Subcutaneous abdominal adipose tissue (tissue), 5 donors: ENCODE data around the gene SYNE2.

Experiments used
- H3K27ac ChIP-seq: one replicate; pipeline ENCODE4 v1.7.0; 2013; ENCODE audit warnings: low read depth, mild to moderate bottlenecking, inconsistent platforms, low read length, moderate library complexity
- H3K27me3 ChIP-seq, 5 donors: one replicate each; pipeline ENCODE4 v1.7.0; 2013; ENCODE audit warnings: low read length in 5 of 5, inconsistent platforms in 1 of 5; ENCODE audit not compliant: control insufficient read depth in 5 of 5, insufficient read depth in 4 of 5
- H3K36me3 ChIP-seq, 5 donors: one replicate each; pipeline ENCODE4 v1.7.0; 2013; ENCODE audit warnings: low read length in 5 of 5; ENCODE audit not compliant: control insufficient read depth in 5 of 5, insufficient read depth in 5 of 5
- H3K4me1 ChIP-seq, 5 donors: one replicate each; pipeline ENCODE4 v1.7.0; 2013; ENCODE audit warnings: low read length in 5 of 5, mild to moderate bottlenecking in 3 of 5, moderate library complexity in 1 of 5; ENCODE audit not compliant: control insufficient read depth in 5 of 5, insufficient read depth in 5 of 5
- H3K4me3 ChIP-seq, 5 donors: one replicate each; pipeline ENCODE4 v1.7.0; 2013; ENCODE audit warnings: low read length in 5 of 5, low read depth in 1 of 5
- H3K9ac ChIP-seq, 5 donors: one replicate each; pipeline ENCODE4 v1.7.0; 2013; ENCODE audit warnings: low read length in 5 of 5, mild to moderate bottlenecking in 4 of 5, moderate library complexity in 3 of 5
- H3K9me3 ChIP-seq, 5 donors: one replicate each; pipeline ENCODE4 v1.7.0; 2013; ENCODE audit warnings: low read length in 5 of 5; ENCODE audit not compliant: control insufficient read depth in 5 of 5
- donor health status: healthy.
- donor health status: healthy.
- donor health status: healthy.
- donor health status: healthy.
- donor health status: healthy.

The SYNE2 gene

DNA sequence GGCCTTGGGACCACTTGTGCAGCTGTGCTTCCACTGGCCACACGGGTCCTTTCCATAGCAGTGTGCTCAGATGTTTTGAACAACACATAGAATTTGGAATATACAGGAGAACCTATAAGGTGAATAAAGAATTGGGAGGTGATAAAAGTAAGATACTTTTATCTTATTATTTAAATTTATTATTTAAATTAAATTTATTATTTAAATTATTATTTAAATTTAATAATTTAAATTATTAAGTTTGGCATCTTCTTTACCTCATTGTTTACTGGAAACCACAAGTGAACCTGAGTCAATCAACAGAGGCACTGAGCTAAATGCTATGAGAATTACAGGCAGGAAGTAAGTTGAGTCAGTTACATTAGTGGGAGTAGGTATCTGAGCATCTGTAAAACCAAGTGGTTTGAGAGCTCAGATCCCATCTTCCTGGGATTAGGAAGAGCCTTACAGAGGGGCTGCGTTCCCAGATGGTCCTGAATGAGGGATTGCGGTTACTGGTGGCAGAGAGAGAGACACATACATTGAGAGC is 338.2 kb downstream of the SYNE2 start:
- Histone ChIP-seq H3K36me3 (peaks cover 0 to 38% (median 28%) of the 10 kb centered on the region in 5 donors), H3K27ac (no peak overlapping the region), H3K4me1 (peaks cover 0 to 10% (median 2%) of the 10 kb centered on the region in 5 donors), H3K9me3 (no peaks in the 10 kb centered on the region), H3K27me3 (no peaks in the 10 kb centered on the region), H3K4me3 (no peak overlapping the region), H3K9ac (no peak overlapping the region)

DNA sequence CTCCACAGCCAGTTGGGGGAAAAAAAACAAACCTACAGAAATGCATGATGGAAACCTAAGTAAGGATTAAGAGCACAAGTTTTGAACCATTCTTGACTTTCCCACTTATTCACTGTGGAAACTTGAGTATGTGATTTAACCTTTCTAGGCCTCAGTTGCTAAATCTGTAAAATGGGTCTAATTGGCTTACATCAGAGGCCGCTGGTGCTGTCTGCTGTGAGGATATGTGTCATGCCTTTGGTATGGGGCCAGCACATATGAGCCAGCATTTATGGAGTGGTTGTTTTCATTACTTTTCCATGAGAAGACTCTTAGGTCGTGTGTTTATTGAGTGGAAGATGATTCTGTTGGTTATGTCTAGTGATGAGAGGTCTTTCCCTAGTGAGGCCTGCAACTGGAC is 339.0 kb downstream of the SYNE2 start:
- H3K36me3 ChIP-seq: peaks cover 0 to 31% (median 22%) of the 10 kb centered on the region in 5 donors

DNA sequence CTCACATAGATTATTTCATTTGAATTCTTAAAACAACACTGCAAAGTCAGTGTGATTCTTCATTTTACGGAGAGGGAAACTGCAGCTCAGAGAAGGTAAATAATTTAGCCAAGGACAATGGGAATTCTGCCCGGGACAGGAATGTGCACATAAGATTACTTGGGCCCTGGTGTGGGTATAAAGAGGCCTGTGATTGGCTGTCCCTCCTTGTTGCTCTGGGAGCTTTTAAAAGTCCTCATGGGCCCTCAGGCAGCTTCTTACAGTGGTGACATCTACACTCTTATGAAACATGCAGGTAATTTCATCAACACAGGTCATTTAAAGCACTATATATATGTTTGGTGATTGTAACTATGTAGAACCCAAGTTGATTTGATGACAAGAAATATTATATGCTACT is 341.0 kb downstream of the SYNE2 start:
- Histone ChIP-seq H3K9ac (no peak overlapping the region), H3K9me3 (no peaks in the 10 kb centered on the region), H3K27ac (no peak overlapping the region), H3K4me1 (peaks cover 2 to 25% (median 20%) of the 10 kb centered on the region in 5 donors), H3K27me3 (no peaks in the 10 kb centered on the region), H3K4me3 (no peak overlapping the region), H3K36me3 (peaks cover 0 to 25% (median 15%) of the 10 kb centered on the region in 5 donors)

More for the DNA sequence above, 339.0 kb downstream of the SYNE2 start:
- Histone ChIP-seq H3K27ac (no peak overlapping the region), H3K9ac (no peak overlapping the region), H3K4me1 (peaks cover 0 to 16% (median 7%) of the 10 kb centered on the region in 5 donors), H3K27me3 (no peaks in the 10 kb centered on the region), H3K9me3 (no peaks in the 10 kb centered on the region), H3K4me3 (no peak overlapping the region)

DNA sequence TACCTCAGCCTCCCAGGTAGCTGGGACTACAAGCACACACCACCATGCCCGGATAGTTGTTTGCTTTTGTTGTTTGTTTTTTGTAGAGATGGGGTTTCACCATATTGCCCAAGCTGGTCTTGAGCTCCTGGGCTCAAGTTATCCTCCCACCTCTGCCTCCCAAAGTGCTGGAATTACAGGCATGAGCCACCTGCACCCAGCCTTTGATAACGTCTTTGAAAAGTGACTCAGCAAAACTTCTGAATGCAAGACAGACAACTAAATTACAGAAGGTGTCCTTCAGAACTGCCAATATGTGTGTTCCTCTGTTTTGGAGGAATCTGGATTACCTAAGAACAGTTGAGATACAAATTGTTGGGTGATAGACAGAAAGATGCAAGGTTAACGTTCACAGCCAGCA is 341.6 kb downstream of the SYNE2 start:
- H3K9ac ChIP-seq: no peak overlapping the region
- peaks cover 2 to 28% (median 25%) of the 10 kb centered on the region in 5 donors for H3K4me1 ChIP-seq
- H3K36me3 ChIP-seq: peaks cover 0 to 20% (median 13%) of the 10 kb centered on the region in 5 donors
- no peak overlapping the region for H3K4me3 ChIP-seq
- H3K27me3 ChIP-seq: no peaks in the 10 kb centered on the region
- no peaks in the 10 kb centered on the region for H3K9me3 ChIP-seq
- no peak overlapping the region for H3K27ac ChIP-seq

DNA sequence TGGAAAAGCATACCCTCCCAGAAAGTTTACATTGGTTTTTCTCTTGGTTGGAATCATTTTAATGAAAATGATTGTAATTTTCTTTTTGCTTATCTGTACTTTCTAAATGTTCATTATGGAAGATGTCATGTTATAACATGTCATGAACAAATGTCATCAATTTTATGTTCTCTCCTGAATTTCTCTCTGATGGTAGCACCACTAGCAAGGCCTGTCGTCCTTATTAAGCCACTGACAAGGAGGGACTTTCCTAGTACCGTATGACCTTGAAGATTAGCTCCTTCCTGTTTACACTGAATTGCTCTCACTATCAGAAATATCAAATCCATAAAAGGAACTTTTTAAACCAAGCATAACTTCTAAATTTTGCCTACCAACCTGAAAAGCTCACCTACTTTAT is 342.4 kb downstream of the SYNE2 start:
- peaks cover 3 to 35% (median 28%) of the 10 kb centered on the region in 5 donors for H3K4me1 ChIP-seq
- no peaks in the 10 kb centered on the region for H3K9me3 ChIP-seq
- no peak overlapping the region for H3K27ac ChIP-seq
- no peaks in the 10 kb centered on the region for H3K27me3 ChIP-seq
- H3K9ac ChIP-seq: no peak overlapping the region
- no peak overlapping the region for H3K4me3 ChIP-seq
- peaks cover 0 to 14% (median 10%) of the 10 kb centered on the region in 5 donors for H3K36me3 ChIP-seq

- Histone ChIP-seq H3K27me3 (no peaks in the 10 kb centered on the region), H3K4me1 (peaks cover 8 to 42% (median 32%) of the 10 kb centered on the region in 5 donors), H3K36me3 (peaks cover 0 to 14% (median 9%) of the 10 kb centered on the region in 5 donors), H3K27ac (no peak overlapping the region), H3K9me3 (no peaks in the 10 kb centered on the region), H3K4me3 (peak overlapping the region in 1 of 5 donors; percentile 69), H3K9ac (no peak overlapping the region)
These were observed 343.3 kb downstream of the SYNE2 start for GRCh38 chr14:64196056-64196455.

DNA sequence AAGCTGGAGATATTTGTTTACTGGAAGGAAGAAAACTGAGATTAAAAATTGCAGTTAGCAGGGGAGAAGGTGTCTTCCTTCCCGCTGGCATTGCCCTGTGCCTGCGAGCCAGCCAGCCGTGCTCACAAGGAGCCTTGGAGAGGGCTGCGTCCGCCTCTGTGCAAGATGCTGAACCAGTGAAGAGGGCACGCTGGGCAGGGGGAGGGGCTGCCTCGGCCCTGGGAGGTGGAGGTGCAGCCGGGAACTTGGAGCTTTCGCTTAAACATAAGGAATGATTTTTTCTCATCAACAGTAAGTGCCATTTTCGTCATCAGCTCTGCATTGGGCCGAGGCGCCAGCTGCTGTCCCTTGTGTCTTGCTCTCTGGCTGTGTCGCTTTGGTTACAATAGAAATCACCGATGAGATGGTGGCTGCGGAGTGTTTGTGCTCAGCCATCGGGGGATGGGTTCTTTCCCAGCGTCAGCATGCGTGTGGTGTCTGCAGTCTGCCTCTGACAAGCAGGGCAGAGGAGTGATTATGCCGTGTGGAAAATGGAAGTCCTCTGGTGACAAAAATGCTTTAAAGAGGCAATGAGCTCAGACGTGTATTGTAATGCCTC is 344.1 kb downstream of the SYNE2 start:
- peak overlapping the region; percentile 55 for H3K27ac ChIP-seq
- no peaks in the 10 kb centered on the region for H3K9me3 ChIP-seq
- H3K9ac ChIP-seq: peak overlapping the region in 3 of 5 donors; percentile 21 to 60 (median 41)
- no peaks in the 10 kb centered on the region for H3K27me3 ChIP-seq
- peaks cover 8 to 42% (median 32%) of the 10 kb centered on the region in 5 donors for H3K4me1 ChIP-seq
- peak overlapping the region; percentile 51 to 81 (median 69) for H3K4me3 ChIP-seq
- H3K36me3 ChIP-seq: peaks cover 0 to 12% (median 6%) of the 10 kb centered on the region in 5 donors

GRCh38 chr14:64197996-64198395 is 345.2 kb downstream of the SYNE2 start:
- Histone ChIP-seq H3K4me1 (peaks cover 8 to 42% (median 32%) of the 10 kb centered on the region in 5 donors), H3K27me3 (no peaks in the 10 kb centered on the region), H3K27ac (peak overlapping the region; percentile 12), H3K9me3 (no peaks in the 10 kb centered on the region), H3K36me3 (peaks cover 0 to 12% (median 7%) of the 10 kb centered on the region in 5 donors), H3K9ac (peak overlapping the region in 1 of 5 donors; percentile 29), H3K4me3 (no peak overlapping the region)

DNA sequence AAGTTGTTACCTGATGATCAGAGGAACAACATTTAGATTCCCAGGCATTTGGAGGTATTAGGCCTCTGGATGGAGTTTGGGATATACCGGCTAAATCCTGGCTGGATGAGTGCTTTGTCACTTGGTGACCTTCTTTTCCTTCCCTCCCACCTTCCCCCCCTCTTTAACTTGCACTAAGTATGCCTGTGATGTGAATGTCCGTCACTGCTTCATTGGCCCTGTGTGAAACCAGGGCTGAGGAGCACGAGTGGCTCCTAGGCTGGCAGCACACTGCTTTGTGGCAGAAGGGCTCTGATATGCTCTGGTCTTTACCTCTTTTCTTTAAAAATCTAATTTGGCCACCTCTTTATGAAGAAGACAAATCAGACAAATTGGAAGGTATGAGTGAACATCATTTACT is 345.7 kb downstream of the SYNE2 start:
- H3K4me1 ChIP-seq: peaks cover 8 to 42% (median 32%) of the 10 kb centered on the region in 5 donors
- H3K36me3 ChIP-seq: peaks cover 0 to 15% (median 7%) of the 10 kb centered on the region in 5 donors
- peak overlapping the region; percentile 12 for H3K27ac ChIP-seq
- no peaks in the 10 kb centered on the region for H3K9me3 ChIP-seq
- no peaks in the 10 kb centered on the region for H3K27me3 ChIP-seq
- peak overlapping the region in 1 of 5 donors; percentile 29 for H3K9ac ChIP-seq
- H3K4me3 ChIP-seq: no peak overlapping the region

DNA sequence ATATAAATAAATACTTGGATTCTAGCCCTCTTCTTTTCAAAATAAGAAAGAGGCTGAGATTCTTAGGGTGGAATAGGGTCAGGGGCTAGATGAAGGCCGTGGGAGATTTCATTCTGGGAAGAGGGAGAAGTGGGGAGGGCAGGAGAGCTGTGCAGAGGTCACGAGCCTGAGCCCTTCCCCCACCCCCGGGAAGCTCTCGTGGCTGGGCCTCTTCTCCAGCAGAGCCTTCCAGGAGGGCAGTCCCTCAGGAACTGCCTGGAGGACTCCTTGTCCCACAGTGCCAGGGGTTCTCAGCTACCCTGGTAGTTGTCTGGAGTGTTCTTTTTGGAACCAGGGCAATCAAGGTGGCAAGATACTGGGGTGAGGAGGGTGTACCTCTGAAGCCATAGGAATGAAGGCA is 347.4 kb downstream of the SYNE2 start:
- peak overlapping the region in 4 of 5 donors; percentile 16 to 46 (median 24) for H3K9ac ChIP-seq
- peaks cover 0 to 16% (median 9%) of the 10 kb centered on the region in 5 donors for H3K36me3 ChIP-seq
- H3K9me3 ChIP-seq: no peaks in the 10 kb centered on the region
- no peaks in the 10 kb centered on the region for H3K27me3 ChIP-seq
- peak overlapping the region; percentile 65 for H3K27ac ChIP-seq
- H3K4me1 ChIP-seq: peaks cover 8 to 42% (median 32%) of the 10 kb centered on the region in 5 donors
- H3K4me3 ChIP-seq: no peak overlapping the region
